IPS-15b (cell line): ENCODE measurements around the gene RAB6A.

ENCODE experiments used
- H3K27me3 ChIP-seq: one replicate; pipeline ENCODE4 v1.6.1; 2013; ENCODE audit warnings: low read length; ENCODE audit not compliant: control insufficient read depth, insufficient read depth
- H3K36me3 ChIP-seq: one replicate; pipeline ENCODE4 v1.6.1; 2013; ENCODE audit warnings: low read length; ENCODE audit not compliant: control insufficient read depth, insufficient read depth
- H3K4me1 ChIP-seq: one replicate; pipeline ENCODE4 v1.6.1; 2013; ENCODE audit warnings: mild to moderate bottlenecking, low read length; ENCODE audit not compliant: control insufficient read depth, insufficient read depth
- H3K4me3 ChIP-seq: one replicate; pipeline ENCODE4 v1.5.1; 2013; ENCODE audit warnings: low read depth, low read length
- H3K9ac ChIP-seq: one replicate; pipeline ENCODE4 v1.6.1; 2013; ENCODE audit warnings: low read depth, mild to moderate bottlenecking, low read length
- H3K9me3 ChIP-seq: one replicate; pipeline ENCODE4 v1.6.1; 2013; ENCODE audit warnings: mild to moderate bottlenecking, low read length; ENCODE audit not compliant: control insufficient read depth, insufficient read depth

Gene RAB6A

GRCh38 chr11:73636249-73636648 is 124.6 kb downstream of the RAB6A start:
- H3K36me3 ChIP-seq, result no peaks in the 10 kb centered on the region
- peaks cover 5% of the 10 kb centered on the region for H3K27me3 ChIP-seq
- no peaks in the 10 kb centered on the region for H3K4me1 ChIP-seq
- H3K9ac ChIP-seq, result no peak overlapping the region
- no peak overlapping the region for H3K4me3 ChIP-seq
- H3K9me3 ChIP-seq, result no peaks in the 10 kb centered on the region

GRCh38 chr11:73635721-73636120 is 125.2 kb downstream of the RAB6A start:
- Histone ChIP-seq H3K9ac (no peak overlapping the region), H3K36me3 (no peaks in the 10 kb centered on the region), H3K27me3 (peaks cover 7% of the 10 kb centered on the region), H3K4me1 (no peaks in the 10 kb centered on the region), H3K9me3 (no peaks in the 10 kb centered on the region), H3K4me3 (no peak overlapping the region)

- H3K9me3 ChIP-seq, result no peaks in the 10 kb centered on the region
- peaks cover 19% of the 10 kb centered on the region for H3K27me3 ChIP-seq
- H3K36me3 ChIP-seq, result no peaks in the 10 kb centered on the region
- H3K4me3 ChIP-seq, result no peak overlapping the region
- H3K9ac ChIP-seq, result no peak overlapping the region
- peaks cover 4% of the 10 kb centered on the region for H3K4me1 ChIP-seq
Measured at GRCh38 chr11:73633999-73634398, 126.9 kb downstream of the RAB6A start.

- H3K9ac ChIP-seq, result no peak overlapping the region
- H3K4me3 ChIP-seq, result no peak overlapping the region
- H3K4me1 ChIP-seq, result peaks cover 10% of the 10 kb centered on the region
- H3K27me3 ChIP-seq, result peaks cover 23% of the 10 kb centered on the region
- H3K36me3 ChIP-seq, result no peaks in the 10 kb centered on the region
- H3K9me3 ChIP-seq, result no peaks in the 10 kb centered on the region
Measured at GRCh38 chr11:73632996-73633395, 127.9 kb downstream of the RAB6A start.

DNA sequence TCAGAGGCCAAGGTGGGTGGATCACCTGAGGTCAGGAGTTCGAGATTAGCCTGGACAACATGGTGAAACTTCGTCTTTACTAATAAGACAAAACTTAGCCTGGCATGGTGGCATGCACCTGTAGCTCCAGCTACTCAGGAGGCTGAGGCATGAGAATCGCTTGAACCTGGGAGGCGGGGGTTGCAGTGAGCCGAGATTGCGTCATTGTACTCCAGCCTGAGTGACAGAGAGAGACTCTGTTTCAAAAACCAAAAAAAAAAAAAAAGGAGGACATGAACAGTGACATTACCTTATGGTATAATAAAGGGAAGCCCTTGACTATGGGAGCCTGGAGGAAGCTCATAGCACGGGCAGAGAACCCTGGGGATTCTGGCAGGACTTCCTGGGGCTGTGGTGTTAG is 131.0 kb downstream of the RAB6A start:
- Histone ChIP-seq H3K9ac (no peak overlapping the region), H3K36me3 (no peaks in the 10 kb centered on the region), H3K9me3 (no peaks in the 10 kb centered on the region), H3K4me1 (peaks cover 12% of the 10 kb centered on the region), H3K27me3 (peaks cover 29% of the 10 kb centered on the region), H3K4me3 (no peak overlapping the region)

GRCh38 chr11:73625696-73626318 is 135.1 kb downstream of the RAB6A start:
- Histone ChIP-seq H3K4me1 (peaks cover 12% of the 10 kb centered on the region), H3K9ac (no peak overlapping the region), H3K9me3 (no peaks in the 10 kb centered on the region), H3K4me3 (no peak overlapping the region), H3K27me3 (peaks cover 36% of the 10 kb centered on the region), H3K36me3 (no peaks in the 10 kb centered on the region)
